GM12864 (cell line): ENCODE measurements around the gene ACVR1B.

Experiments
- DNase-seq: peaks from one replicate; pipeline ENCODE4 v3.0.0-alpha.2; 2011; ENCODE audit warnings: low read depth
- H3K4me3 ChIP-seq: 2 replicates; pipeline ENCODE4 v1.5.1; 2011; ENCODE audit warnings: mild to moderate bottlenecking, low read depth, low read length, control low read depth
- CTCF ChIP-seq: IDR thresholded peaks from 2 replicates; pipeline ENCODE4 v1.5.1; 2011; ENCODE audit warnings: low read depth, mild to moderate bottlenecking, moderate library complexity, low read length, control low read depth, inconsistent platforms; ENCODE audit errors: missing control alignments

ACVR1B gene

GRCh38 chr12:51920046-51920445, 31.5 kb upstream of the ACVR1B start:
- TF ChIP-seq CTCF = no peak
- no peak overlapping the region for H3K4me3 ChIP-seq
- no peak for DNase-seq

GRCh38 chr12:51921017-51921725, 30.3 kb upstream of the ACVR1B start:
- DNase-seq = no peak
- no peak overlapping the region for H3K4me3 ChIP-seq

DNA sequence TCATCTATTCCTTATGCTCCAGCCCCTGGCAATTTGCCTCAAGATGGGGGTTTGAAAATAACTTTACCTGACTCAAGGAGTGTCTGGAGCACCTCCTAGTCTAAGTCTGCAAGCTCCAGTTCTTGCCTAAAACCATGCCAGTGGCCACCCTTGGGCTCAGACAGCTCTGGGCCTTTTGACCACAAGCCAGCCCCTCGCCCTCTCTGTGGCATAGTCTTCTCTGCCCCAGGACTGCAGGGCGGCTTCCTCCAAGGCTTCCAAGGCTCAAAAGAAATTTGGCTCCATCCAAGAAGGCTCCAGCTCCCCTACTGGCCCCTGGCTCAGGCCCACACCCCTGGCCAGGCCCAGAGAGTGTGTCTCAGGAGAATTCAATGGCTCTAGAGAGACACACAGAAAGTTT, 29.4 kb upstream of the ACVR1B start:
- H3K4me3 ChIP-seq = no peak overlapping the region
- no peak for TF ChIP-seq CTCF
- no peak for DNase-seq

More at GRCh38 chr12:51921017-51921725, 30.3 kb upstream of the ACVR1B start:
- no peak for TF ChIP-seq CTCF

DNA sequence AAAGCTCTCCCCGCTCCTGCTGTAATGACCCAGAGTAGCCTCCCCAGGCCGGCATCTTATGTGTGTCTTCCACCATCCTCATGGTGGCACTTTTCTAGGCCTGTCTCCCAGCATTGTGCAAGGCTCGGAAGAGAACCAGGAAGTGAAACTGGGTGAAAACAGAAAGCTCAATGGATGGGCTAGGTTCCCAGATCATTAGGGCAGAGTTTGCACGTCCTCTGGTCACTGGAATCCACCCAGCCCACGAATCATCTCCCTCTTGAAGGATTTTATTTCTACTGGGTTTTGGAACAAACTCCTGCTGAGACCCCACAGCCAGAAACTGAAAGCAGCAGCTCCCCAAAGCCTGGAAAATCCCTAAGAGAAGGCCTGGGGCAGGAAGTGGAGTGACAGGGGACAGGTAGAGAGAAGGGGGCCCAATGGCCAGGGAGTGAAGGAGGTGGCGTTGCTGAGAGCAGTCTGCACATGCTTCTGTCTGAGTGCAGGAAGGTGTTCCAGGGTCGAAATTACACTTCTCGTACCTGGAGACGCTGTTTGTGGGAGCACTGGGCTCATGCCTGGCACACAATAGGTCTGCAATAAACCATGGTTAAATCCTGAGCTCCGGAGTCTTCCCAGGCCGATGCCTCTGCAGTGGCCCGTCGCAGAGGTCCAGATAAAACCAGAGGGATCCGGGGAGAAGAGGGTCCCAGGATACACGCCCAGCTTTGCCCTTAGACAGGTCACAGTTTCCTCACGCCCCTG, 28.6 kb upstream of the ACVR1B start:
- no peak for DNase-seq
- H3K4me3 ChIP-seq = no peak overlapping the region
- no peak for TF ChIP-seq CTCF

DNA sequence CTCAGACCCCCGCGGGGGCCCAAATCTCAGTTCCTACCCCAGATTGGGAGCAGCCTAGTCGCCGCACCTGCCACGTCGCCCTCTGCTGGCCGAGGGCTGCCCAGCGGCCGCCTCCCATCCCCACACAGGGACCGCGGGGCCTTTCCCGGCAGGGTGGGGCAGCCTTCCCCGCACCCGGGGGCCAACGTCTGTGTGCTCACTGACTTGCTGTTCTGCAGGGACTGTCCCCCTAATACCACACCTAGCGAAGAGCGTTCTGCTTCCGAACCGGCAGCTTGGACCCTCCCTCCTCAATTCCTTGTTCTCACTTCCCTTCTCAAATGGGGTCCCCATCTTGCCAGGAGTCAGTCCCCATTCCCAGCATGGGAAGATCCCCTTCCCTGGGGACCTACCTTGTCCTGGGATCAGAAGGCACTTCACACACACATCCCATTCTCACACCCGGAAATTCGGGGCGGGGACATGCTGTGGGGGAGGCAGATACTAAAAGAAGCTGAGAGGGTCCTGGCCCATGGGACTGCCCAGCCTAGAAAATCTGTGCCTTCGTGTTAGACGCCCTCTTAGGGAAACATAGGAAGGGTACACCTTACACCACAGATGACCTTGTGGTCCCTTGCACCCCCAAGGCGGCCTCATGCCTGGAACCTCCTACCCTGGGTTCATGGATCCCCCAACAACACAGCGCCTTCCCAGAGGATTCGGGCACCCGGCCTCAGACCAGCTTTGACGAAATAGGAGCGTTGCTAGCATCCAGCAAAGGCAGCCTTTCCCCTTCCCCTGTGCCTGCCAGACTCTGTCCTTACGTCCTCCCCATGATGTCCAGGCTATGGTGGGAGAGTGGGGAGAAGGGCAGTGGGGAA, 27.8 kb upstream of the ACVR1B start:
- TF ChIP-seq CTCF = peak; percentile 81
- DNase-seq = no peak
- H3K4me3 ChIP-seq = no peak overlapping the region

DNA sequence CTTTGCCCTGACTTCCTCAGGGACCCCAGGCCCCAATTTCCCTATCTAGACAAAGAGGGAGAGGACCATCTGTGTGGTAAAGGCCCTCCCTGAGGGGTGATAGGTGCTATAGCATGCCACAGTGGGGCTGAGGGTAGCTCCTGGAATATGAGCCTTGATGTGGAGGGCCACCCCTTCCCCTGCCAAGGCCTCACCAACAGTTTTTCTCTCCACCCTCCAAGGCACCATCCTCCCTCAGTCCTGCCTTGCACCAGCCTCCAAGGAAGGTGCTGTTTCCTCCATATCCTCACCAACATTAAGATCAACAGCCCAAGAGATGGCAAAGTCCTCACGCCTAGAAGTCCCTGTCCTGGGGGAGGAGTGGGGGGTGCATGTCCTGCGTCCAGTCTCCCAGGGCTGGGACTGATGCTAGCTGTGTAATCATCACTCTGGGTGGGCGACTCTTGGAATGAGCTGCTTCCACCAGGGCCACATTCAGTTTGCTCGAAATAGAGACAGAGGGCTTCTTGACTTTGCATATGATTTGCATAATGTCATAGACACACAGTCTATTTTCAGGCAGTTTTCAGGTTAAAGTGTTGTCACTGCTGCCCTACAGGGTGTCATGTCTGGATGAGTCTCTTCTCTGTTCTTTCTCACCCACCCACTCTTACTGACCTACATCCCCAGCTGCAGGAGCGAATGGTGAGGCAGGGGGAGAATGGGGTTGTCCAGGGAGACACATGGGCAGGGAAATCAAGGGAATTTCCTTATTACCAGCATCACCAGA, 26.8 kb upstream of the ACVR1B start:
- no peak for TF ChIP-seq CTCF
- DNase-seq = no peak
- H3K4me3 ChIP-seq = no peak overlapping the region
